ENCODE results near the gene RIPOR2.

DNA sequence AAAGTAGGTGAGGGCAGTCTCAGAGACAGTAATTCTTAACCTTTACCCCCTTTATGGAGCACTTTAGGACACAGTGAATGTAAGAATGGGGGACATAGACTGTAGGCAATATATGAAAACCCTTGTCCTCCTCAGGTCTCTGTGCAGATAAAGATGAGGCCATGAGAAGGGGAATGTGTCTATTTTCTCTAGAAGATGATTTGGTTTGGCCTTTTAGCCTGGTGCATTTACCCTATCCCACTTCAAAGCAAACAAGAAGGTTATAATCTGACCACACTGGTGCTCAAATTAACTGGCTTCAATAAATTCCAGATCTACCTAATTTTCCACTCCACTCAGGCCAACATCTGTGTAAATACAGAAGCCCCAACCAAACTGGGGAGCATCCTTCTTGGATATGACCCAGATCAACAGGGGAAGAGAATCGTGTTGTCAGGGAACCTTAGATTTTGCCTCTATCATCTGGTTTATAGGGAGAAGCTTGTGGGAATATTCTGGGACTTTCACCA lies 42.4 kb downstream of the RIPOR2 start:
- TF ChIP-seq SIN3A (IDR thresholded peaks at IDR 0.05; ENCODE audit: low read depth, low read length) (no peak), FOXM1 (IDR thresholded peaks at IDR 0.05; ENCODE audit: low read depth, low read length) (no peak)
